Endothelial cell of umbilical vein (primary cell): Measurements from ENCODE around the gene APP. TPM values are rescaled to one million over a fixed set of nuclear protein-coding genes. Genes with fewer than 3 reads are reported as not detected.

ENCODE experiments used
- BruUV-seq: library from RNA; stranded (reverse); fragments of 400-500 nt; replicated peaks from 2 replicates; lab custom pipeline; 2021; lab: Mats Ljungman, UMichigan
- CTCF ChIA-PET: fragments of 300-600, 350-600 bp; sonication (Branson Sonifier 250); formaldehyde crosslinking; loops from one replicate; lab custom pipeline; 2021; ENCODE audit warnings: antibody characterized with exemption, inconsistent platforms; lab: Charles Lee
- POLR2A ChIA-PET: fragments of 300-600, 350-600 bp; sonication (Branson Sonifier 250); formaldehyde crosslinking; loops from one replicate; lab custom pipeline; 2021; ENCODE audit warnings: antibody characterized with exemption, inconsistent platforms; lab: Charles Lee
- DNase-seq: peaks from one replicate; pipeline ENCODE4 v3.0.0-alpha.2; 2011; ENCODE audit warnings: low read depth, low spot score
- FAIRE-seq: peaks from 2 replicates; lab custom pipeline; 2011; peaks lifted over from hg19 to GRCh38; lab: Jason Lieb, UNC
- H2AFZ ChIP-seq: 2 replicates; pipeline ENCODE4 v1.6.0; 2012; ENCODE audit warnings: low read depth, low read length, control low read depth, inconsistent platforms
- H3K27ac ChIP-seq: 2 replicates; pipeline ENCODE4 v1.5.1; 2011; ENCODE audit warnings: low read depth, mild to moderate bottlenecking, control low read depth, low read length, moderate library complexity; ENCODE audit not compliant: insufficient read depth
- H3K27me3 ChIP-seq, 2 experiments: 2 replicates each; pipeline versions ENCODE4 v1.6.0 to v1.6.1; 2011; ENCODE audit warnings: low read length in 2 of 2, mixed read lengths in 1 of 2; ENCODE audit not compliant: control insufficient read depth in 2 of 2, insufficient read depth in 2 of 2
- H3K36me3 ChIP-seq, 2 experiments: 2 replicates in 1 of 2; 3 replicates in 1 of 2; pipeline ENCODE4 v1.5.1; 2011; ENCODE audit warnings: low read length in 2 of 2, mild to moderate bottlenecking in 1 of 2, moderate library complexity in 1 of 2; ENCODE audit not compliant: control insufficient read depth in 2 of 2, insufficient read depth in 2 of 2; ENCODE audit errors: extremely low read depth in 1 of 2
- H3K4me1 ChIP-seq: 3 replicates; pipeline ENCODE4 v1.5.1; 2011; ENCODE audit warnings: mild to moderate bottlenecking, low read length; ENCODE audit not compliant: control insufficient read depth, insufficient read depth; ENCODE audit errors: extremely low read depth
- H3K4me2 ChIP-seq: 2 replicates; pipeline ENCODE4 v1.6.1; 2011; ENCODE audit warnings: low read length, control low read depth, mixed read lengths; ENCODE audit not compliant: insufficient read depth
- H3K4me3 ChIP-seq, 3 experiments: fragments of 200-600 bp in 1 of 3; sonication (generic), shearing (Covaris generic) in 1 of 3; replicated peaks in 1 of 3; 2 replicates each; pipeline ENCODE4 v1.5.1; 2011 to 2016; ENCODE audit warnings: control low read depth in 3 of 3, low read length in 3 of 3, mild to moderate bottlenecking in 2 of 3, inconsistent platforms in 1 of 3, low read depth in 1 of 3, moderate library complexity in 1 of 3; ENCODE audit not compliant: insufficient read depth in 1 of 3
- H3K79me2 ChIP-seq: 2 replicates; pipeline ENCODE4 v1.6.0; 2012; ENCODE audit warnings: low read length, inconsistent platforms; ENCODE audit not compliant: control insufficient read depth, insufficient read depth
- H3K9ac ChIP-seq: replicated peaks from 2 replicates; pipeline ENCODE3; 2011; ENCODE audit warnings: low read length, control low read depth; ENCODE audit not compliant: insufficient read depth; ENCODE audit errors: extremely low read depth
- H3K9me1 ChIP-seq: replicated peaks from 3 replicates; pipeline ENCODE4 v1.6.0; 2011; ENCODE audit warnings: mild to moderate bottlenecking, low read length; ENCODE audit not compliant: control insufficient read depth, insufficient read depth; ENCODE audit errors: extremely low read depth
- H3K9me3 ChIP-seq: replicated peaks from 2 replicates; pipeline ENCODE4 v1.5.1; 2012; ENCODE audit warnings: low read length, inconsistent platforms; ENCODE audit not compliant: control insufficient read depth, insufficient read depth
- H4K20me1 ChIP-seq: replicated peaks from 2 replicates; pipeline ENCODE3; 2011; ENCODE audit warnings: mild to moderate bottlenecking, low read length; ENCODE audit not compliant: control insufficient read depth, insufficient read depth; ENCODE audit errors: extremely low read depth
- EZH2 ChIP-seq: IDR thresholded peaks from 2 replicates; pipeline ENCODE4 v1.6.1; 2012; ENCODE audit warnings: borderline replicate concordance, low read depth, mild to moderate bottlenecking, moderate library complexity, low read length, inconsistent platforms; ENCODE audit not compliant: severe bottlenecking
- FOS ChIP-seq: IDR thresholded peaks from 2 replicates; pipeline ENCODE4 v1.6.1; 2011; ENCODE audit warnings: mild to moderate bottlenecking, low read length, moderate library complexity, borderline replicate concordance; ENCODE audit not compliant: insufficient read depth
- GATA2 ChIP-seq: IDR thresholded peaks from 2 replicates; pipeline ENCODE4 v1.7.0; 2011; ENCODE audit warnings: low read depth, mild to moderate bottlenecking, moderate library complexity, mixed read lengths, low read length; ENCODE audit not compliant: insufficient read length, insufficient read depth
- JUN ChIP-seq: IDR thresholded peaks from 2 replicates; pipeline ENCODE4 v1.6.1; 2011; ENCODE audit warnings: borderline replicate concordance, low read depth; ENCODE audit not compliant: insufficient read length, insufficient read depth
- MYC ChIP-seq: IDR thresholded peaks from one replicate; pipeline ENCODE4 v1.6.1; 2011; ENCODE audit warnings: mild to moderate bottlenecking, low read depth, low read length
- POLR2A ChIP-seq: IDR thresholded peaks from 2 replicates; pipeline ENCODE4 v1.6.1; 2012; ENCODE audit warnings: low read depth, mild to moderate bottlenecking, control low read depth, low read length
- POLR2AphosphoS5 ChIP-seq: IDR thresholded peaks from 2 replicates; pipeline ENCODE4 v1.6.1; 2012; ENCODE audit warnings: low read depth, mild to moderate bottlenecking, control low read depth, low read length, moderate library complexity; ENCODE audit not compliant: insufficient read depth
- dilution Hi-C: fragments of 300-500 bp; cut with MboI; formaldehyde crosslinking; loops from one replicate; pipeline ENCODE4 v1.15.0; 2019; ENCODE audit warnings: low sequenced_read_pairs; ENCODE audit not compliant: extremely low pct_ligation_motif_present
- intact Hi-C: fragments of 100-400 bp; cut with micrococcal nuclease; formaldehyde crosslinking; loops from one replicate; pipeline ENCODE4 v1.10.0; 2022
- polyA plus RNA-seq, 4 experiments: library from polyadenylated mRNA; depleted of rRNA in 3 of 4; stranded (reverse) in 3 of 4; unstranded in 1 of 4; fragments of >200 nt; gene quantifications; 2 replicates each; pipeline versions ENCODE4 v1.2.1 to v1.2.3, GENCODE V29; 2011 to 2012; ENCODE audit warnings: missing spikeins in 1 of 4
- total RNA-seq: library from RNA; stranded (reverse); gene quantifications from 2 replicates; pipeline ENCODE4 v1.2.3, GENCODE V29; 2021
- TF ChIP-seq, protein P1 (sequence below), 2 donors: IDR thresholded peaks; 1 replicate in 1 of 2; 2 replicates in 1 of 2; pipeline ENCODE4 v1.5.1; 2011; ENCODE audit warnings: low read length in 2 of 2, mild to moderate bottlenecking in 2 of 2, moderate library complexity in 2 of 2, control low read depth in 1 of 2, inconsistent platforms in 1 of 2, low read depth in 1 of 2; ENCODE audit not compliant: insufficient read depth in 1 of 2; ENCODE audit errors: extremely low read depth in 1 of 2
- TF ChIP-seq, protein P2 (sequence below): IDR thresholded peaks from 2 replicates; pipeline ENCODE4 v1.6.1; 2011; ENCODE audit not compliant: insufficient read depth, insufficient read length

Gene APP
- total and polyA plus RNA-seq, 2 donors (not counting 3 experiments of a cell fraction or from before 2014, with no cell fraction given): 914 to 928 TPM

DNA sequence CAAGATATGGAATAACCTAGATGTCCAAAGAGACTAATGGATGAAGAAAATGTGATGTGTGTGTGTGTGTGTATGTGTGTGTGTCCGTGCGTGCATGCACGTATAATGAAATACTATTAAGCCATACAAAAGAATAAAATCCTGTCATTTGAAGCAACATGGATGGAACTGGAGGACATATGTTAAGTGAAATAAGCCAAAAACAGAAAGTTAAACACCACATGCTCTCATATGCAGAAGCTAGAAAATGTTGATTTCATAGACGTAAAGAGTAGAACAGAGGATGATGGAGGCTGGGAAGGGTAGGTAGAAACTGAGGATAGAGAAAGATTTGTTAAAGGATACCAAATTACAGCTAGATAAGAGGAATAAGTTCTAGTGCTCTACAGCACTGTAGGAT is 133.7 kb downstream of the APP start:
- dilution Hi-C loops: no loop called here
- H3K79me2 ChIP-seq: peaks cover 84% of the 10 kb centered on the region
- no TSS peak for BruUV-seq

More for the DNA sequence above, 133.7 kb downstream of the APP start:
- DNase-seq (no peak), FAIRE-seq (no peak)
- Histone ChIP-seq H4K20me1 (peaks cover 12% of the 10 kb centered on the region), H3K4me1 (no peaks in the 10 kb centered on the region), H3K4me3 (no peak overlapping the region), H3K4me2 (no peak overlapping the region), H3K27ac (no peak overlapping the region), H3K27me3 (no peaks in the 10 kb centered on the region), H2AFZ (no peak overlapping the region), H3K9me1 (no peaks in the 10 kb centered on the region), H3K9ac (no peak overlapping the region), H3K36me3 (peaks cover 0 to 3% of the 10 kb centered on the region in 2 experiments), H3K9me3 (no peaks in the 10 kb centered on the region)
- CTCF ChIA-PET: interaction anchor here (1.6 kb wide), 1 partner anchor 141 kb away, joined by 4 read pairs; no protein-coding TSS in a partner anchor
- TF ChIP-seq EZH2 (no peak), POLR2A (no peak), GATA2 (no peak), JUN (no peak), MYC (no peak), FOS (no peak), POLR2AphosphoS5 (no peak)
- TF ChIP-seq, protein P1, sequence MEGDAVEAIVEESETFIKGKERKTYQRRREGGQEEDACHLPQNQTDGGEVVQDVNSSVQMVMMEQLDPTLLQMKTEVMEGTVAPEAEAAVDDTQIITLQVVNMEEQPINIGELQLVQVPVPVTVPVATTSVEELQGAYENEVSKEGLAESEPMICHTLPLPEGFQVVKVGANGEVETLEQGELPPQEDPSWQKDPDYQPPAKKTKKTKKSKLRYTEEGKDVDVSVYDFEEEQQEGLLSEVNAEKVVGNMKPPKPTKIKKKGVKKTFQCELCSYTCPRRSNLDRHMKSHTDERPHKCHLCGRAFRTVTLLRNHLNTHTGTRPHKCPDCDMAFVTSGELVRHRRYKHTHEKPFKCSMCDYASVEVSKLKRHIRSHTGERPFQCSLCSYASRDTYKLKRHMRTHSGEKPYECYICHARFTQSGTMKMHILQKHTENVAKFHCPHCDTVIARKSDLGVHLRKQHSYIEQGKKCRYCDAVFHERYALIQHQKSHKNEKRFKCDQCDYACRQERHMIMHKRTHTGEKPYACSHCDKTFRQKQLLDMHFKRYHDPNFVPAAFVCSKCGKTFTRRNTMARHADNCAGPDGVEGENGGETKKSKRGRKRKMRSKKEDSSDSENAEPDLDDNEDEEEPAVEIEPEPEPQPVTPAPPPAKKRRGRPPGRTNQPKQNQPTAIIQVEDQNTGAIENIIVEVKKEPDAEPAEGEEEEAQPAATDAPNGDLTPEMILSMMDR (IDR thresholded peaks at IDR 0.05; ENCODE audit: extremely low read depth in 1 of 2, insufficient read depth in 1 of 2, low read depth in 1 of 2, low read length in 2 of 2): no peak
- TF ChIP-seq, protein P2, sequence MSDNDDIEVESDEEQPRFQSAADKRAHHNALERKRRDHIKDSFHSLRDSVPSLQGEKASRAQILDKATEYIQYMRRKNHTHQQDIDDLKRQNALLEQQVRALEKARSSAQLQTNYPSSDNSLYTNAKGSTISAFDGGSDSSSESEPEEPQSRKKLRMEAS: no peak
- intact Hi-C loops: no loop called here
- POLR2A ChIA-PET: no interaction called here
